SK-N-SH treated with all-trans-retinoic acid at 6 μM for 48 hours (cell line): ENCODE results near the gene SF3B6.

Source experiments
- ATAC-seq: fragments of 200-7000 bp; cut with Tn5 transposase; 3 replicates; pipeline ENCODE4 v1.9.1; 2020; ENCODE audit warnings: mild to moderate bottlenecking, moderate library complexity
- ARNTL ChIP-seq: fragments of 450-650 bp; formaldehyde crosslinking; IDR thresholded peaks from 2 replicates; pipeline ENCODE4 v1.5.0; 2020; ENCODE audit warnings: low read depth, mild to moderate bottlenecking, moderate library complexity, borderline replicate concordance
- BACH2 ChIP-seq: fragments of 250-450 bp; sonication (Bioruptor Pico); IDR thresholded peaks from 2 replicates; pipeline ENCODE4 v1.9.0; 2021; ENCODE audit warnings: mild to moderate bottlenecking, borderline replicate concordance
- CSDC2 ChIP-seq: fragments of 250-450 bp; sonication (Bioruptor Pico); IDR thresholded peaks from 2 replicates; pipeline ENCODE4 v1.5.0; 2020; ENCODE audit warnings: mild to moderate bottlenecking, moderate library complexity
- ESRRG ChIP-seq: fragments of 250-450 bp; sonication (Bioruptor Pico); IDR thresholded peaks from 2 replicates; pipeline ENCODE4 v1.6.1; 2021; ENCODE audit warnings: mild to moderate bottlenecking
- GLIS3 ChIP-seq: fragments of 250-450 bp; sonication (Bioruptor Pico); IDR thresholded peaks from 2 replicates; pipeline ENCODE4 v1.5.0; 2020; ENCODE audit warnings: mild to moderate bottlenecking, moderate library complexity
- ISL1 ChIP-seq: fragments of 250-450 bp; sonication (Bioruptor Pico); IDR thresholded peaks from 2 replicates; pipeline ENCODE4 v2.1.2; 2022; ENCODE audit warnings: mild to moderate bottlenecking, moderate library complexity
- OSR1 ChIP-seq: fragments of 250-450 bp; sonication (Bioruptor Pico); IDR thresholded peaks from 2 replicates; pipeline ENCODE4 v1.8.0; 2022; ENCODE audit warnings: moderate library complexity, mild to moderate bottlenecking, inconsistent platforms
- PPARA ChIP-seq: fragments of 250-450 bp; sonication (Bioruptor Pico); IDR thresholded peaks from 2 replicates; pipeline ENCODE4 v1.5.0; 2020; ENCODE audit warnings: mild to moderate bottlenecking, borderline replicate concordance
- RARB ChIP-seq: fragments of 250-450 bp; sonication (Bioruptor Pico); IDR thresholded peaks from 2 replicates; pipeline ENCODE4 v1.8.0; 2021; ENCODE audit warnings: mild to moderate bottlenecking, moderate library complexity
- SNAI2 ChIP-seq: fragments of 250-450 bp; sonication (Bioruptor Pico); IDR thresholded peaks from 2 replicates; pipeline ENCODE4 v1.5.0; 2020; ENCODE audit warnings: mild to moderate bottlenecking, moderate library complexity
- TCF4 ChIP-seq: fragments of 250-450 bp; sonication (Bioruptor Pico); IDR thresholded peaks from 2 replicates; pipeline ENCODE4 v1.8.0; 2021; ENCODE audit warnings: mild to moderate bottlenecking, moderate library complexity, borderline replicate concordance
- TOX ChIP-seq: fragments of 250-450 bp; sonication (Bioruptor Pico); IDR thresholded peaks from 2 replicates; pipeline ENCODE4 v1.8.0; 2021; ENCODE audit warnings: mild to moderate bottlenecking, moderate library complexity, borderline replicate concordance
- ZC3H10 ChIP-seq: fragments of 250-450 bp; sonication (Bioruptor Pico); IDR thresholded peaks from 2 replicates; pipeline ENCODE4 v1.5.1; 2021; ENCODE audit warnings: mild to moderate bottlenecking, moderate library complexity
- ZFP3 ChIP-seq: fragments of 250-450 bp; sonication (Bioruptor Pico); IDR thresholded peaks from 2 replicates; pipeline ENCODE4 v1.5.0; 2020; ENCODE audit warnings: mild to moderate bottlenecking, moderate library complexity
- ZFP30 ChIP-seq: fragments of 450-650 bp; formaldehyde crosslinking; IDR thresholded peaks from 2 replicates; pipeline ENCODE4 v1.5.0; 2022; ENCODE audit warnings: mild to moderate bottlenecking, moderate library complexity
- ZNF565 ChIP-seq: fragments of 450-650 bp; formaldehyde crosslinking; conservative IDR thresholded peaks from 2 replicates; pipeline ENCODE4 v1.5.0; 2020; ENCODE audit warnings: low read depth, mild to moderate bottlenecking, moderate library complexity
- ZNF70 ChIP-seq: fragments of 450-650 bp; formaldehyde crosslinking; IDR thresholded peaks from 2 replicates; pipeline ENCODE4 v1.5.0; 2020; ENCODE audit warnings: mild to moderate bottlenecking, moderate library complexity
- ZNF8 ChIP-seq: fragments of 450-650 bp; formaldehyde crosslinking; IDR thresholded peaks from 2 replicates; pipeline ENCODE4 v1.5.0; 2020; ENCODE audit warnings: mild to moderate bottlenecking, moderate library complexity
- TF ChIP-seq, protein P1 (sequence below): fragments of 250-450 bp; sonication (Bioruptor Pico); IDR thresholded peaks from 2 replicates; pipeline ENCODE4 v1.8.0; 2021; ENCODE audit warnings: low read depth, mild to moderate bottlenecking, moderate library complexity, borderline replicate concordance
- TF ChIP-seq, protein P2 (sequence below): fragments of 250-450 bp; sonication (Bioruptor Pico); IDR thresholded peaks from 2 replicates; pipeline ENCODE4 v1.5.1; 2020; ENCODE audit warnings: low read depth, mild to moderate bottlenecking, moderate library complexity
- TF ChIP-seq, protein P3 (sequence below): fragments of 250-450 bp; sonication (Bioruptor Pico); IDR thresholded peaks from 2 replicates; pipeline ENCODE4 v1.8.0; 2020; ENCODE audit warnings: mild to moderate bottlenecking, moderate library complexity, borderline replicate concordance
- TF ChIP-seq, protein P4 (sequence below): fragments of 250-450 bp; sonication (Bioruptor Pico); IDR thresholded peaks from 2 replicates; pipeline ENCODE4 v1.5.0; 2020; ENCODE audit warnings: mild to moderate bottlenecking, moderate library complexity
- TF ChIP-seq, protein P5 (sequence below): fragments of 250-450 bp; sonication (Bioruptor Pico); IDR thresholded peaks from 2 replicates; pipeline ENCODE4 v1.5.1; 2021; ENCODE audit warnings: mild to moderate bottlenecking, moderate library complexity

SF3B6 gene

DNA sequence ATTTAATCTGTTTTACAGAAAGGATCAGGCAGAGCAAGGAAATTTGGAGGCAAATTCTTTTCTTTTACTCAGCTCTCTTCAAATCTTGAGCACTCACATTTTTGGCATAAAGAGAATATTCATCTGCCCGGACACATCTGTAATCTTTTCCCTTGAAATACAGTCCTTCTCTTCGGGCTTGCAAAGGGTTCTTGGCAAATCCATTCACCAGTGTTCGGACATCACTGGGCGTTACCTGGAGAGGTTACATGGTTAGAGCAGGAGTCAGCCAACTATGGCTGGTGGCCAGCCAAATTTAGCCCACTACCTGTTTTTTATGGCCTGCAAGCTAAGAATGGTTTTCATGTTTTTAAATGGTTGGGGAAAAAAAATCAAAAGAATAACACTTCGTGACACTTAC is 44.9 kb upstream of the SF3B6 start:
- peak; percentile 37 for ATAC-seq
- TF ChIP-seq SNAI2 (CRISPR knock-in tag) (no peak), ZNF8 (CRISPR knock-in tag) (no peak), TCF4 (CRISPR knock-in tag) (no peak), RARB (CRISPR knock-in tag) (no peak), ZFP30 (CRISPR knock-in tag) (no peak), ZC3H10 (no peak), ZNF565 (CRISPR knock-in tag) (no peak), OSR1 (CRISPR knock-in tag) (no peak)
- TF ChIP-seq, protein P1, sequence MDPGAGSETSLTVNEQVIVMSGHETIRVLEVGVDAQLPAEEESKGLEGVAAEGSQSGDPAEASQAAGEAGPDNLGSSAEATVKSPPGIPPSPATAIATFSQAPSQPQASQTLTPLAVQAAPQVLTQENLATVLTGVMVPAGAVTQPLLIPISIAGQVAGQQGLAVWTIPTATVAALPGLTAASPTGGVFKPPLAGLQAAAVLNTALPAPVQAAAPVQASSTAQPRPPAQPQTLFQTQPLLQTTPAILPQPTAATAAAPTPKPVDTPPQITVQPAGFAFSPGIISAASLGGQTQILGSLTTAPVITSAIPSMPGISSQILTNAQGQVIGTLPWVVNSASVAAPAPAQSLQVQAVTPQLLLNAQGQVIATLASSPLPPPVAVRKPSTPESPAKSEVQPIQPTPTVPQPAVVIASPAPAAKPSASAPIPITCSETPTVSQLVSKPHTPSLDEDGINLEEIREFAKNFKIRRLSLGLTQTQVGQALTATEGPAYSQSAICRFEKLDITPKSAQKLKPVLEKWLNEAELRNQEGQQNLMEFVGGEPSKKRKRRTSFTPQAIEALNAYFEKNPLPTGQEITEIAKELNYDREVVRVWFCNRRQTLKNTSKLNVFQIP (CRISPR knock-in tag): no peak

DNA sequence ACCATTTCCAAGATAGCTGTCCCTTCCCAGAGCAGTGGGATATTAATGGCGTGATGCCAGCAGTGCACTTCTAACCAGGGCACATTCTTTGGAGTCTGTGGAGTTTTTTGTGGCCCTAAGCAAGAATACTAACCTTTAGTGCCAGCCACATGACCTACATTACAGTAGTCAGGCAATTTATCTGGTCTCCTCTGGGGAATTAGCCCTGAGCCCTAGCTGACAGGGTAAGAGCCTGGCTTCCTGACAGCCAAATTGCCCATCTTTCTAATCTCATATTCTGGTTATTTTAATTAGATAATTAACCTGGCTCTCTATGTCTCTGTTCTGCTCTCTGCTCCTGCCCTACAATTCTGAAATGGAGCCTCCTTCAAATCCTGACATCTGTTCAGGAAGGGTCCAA is 41.8 kb upstream of the SF3B6 start:
- TF ChIP-seq CSDC2 (CRISPR knock-in tag): no peak
- peak; percentile 81; the same call in 1 of the 2 replicates for TF ChIP-seq TCF4 (CRISPR knock-in tag)
- no peak for TF ChIP-seq ZNF8 (CRISPR knock-in tag)
- peak; percentile 39; the same call in 1 of the 2 replicates for TF ChIP-seq GLIS3 (CRISPR knock-in tag)
- no peak for TF ChIP-seq ZNF565 (CRISPR knock-in tag)
- TF ChIP-seq, protein P2, sequence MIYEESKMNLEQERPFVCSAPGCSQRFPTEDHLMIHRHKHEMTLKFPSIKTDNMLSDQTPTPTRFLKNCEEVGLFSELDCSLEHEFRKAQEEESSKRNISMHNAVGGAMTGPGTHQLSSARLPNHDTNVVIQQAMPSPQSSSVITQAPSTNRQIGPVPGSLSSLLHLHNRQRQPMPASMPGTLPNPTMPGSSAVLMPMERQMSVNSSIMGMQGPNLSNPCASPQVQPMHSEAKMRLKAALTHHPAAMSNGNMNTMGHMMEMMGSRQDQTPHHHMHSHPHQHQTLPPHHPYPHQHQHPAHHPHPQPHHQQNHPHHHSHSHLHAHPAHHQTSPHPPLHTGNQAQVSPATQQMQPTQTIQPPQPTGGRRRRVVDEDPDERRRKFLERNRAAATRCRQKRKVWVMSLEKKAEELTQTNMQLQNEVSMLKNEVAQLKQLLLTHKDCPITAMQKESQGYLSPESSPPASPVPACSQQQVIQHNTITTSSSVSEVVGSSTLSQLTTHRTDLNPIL (CRISPR knock-in tag): no peak
- TF ChIP-seq, protein P3, sequence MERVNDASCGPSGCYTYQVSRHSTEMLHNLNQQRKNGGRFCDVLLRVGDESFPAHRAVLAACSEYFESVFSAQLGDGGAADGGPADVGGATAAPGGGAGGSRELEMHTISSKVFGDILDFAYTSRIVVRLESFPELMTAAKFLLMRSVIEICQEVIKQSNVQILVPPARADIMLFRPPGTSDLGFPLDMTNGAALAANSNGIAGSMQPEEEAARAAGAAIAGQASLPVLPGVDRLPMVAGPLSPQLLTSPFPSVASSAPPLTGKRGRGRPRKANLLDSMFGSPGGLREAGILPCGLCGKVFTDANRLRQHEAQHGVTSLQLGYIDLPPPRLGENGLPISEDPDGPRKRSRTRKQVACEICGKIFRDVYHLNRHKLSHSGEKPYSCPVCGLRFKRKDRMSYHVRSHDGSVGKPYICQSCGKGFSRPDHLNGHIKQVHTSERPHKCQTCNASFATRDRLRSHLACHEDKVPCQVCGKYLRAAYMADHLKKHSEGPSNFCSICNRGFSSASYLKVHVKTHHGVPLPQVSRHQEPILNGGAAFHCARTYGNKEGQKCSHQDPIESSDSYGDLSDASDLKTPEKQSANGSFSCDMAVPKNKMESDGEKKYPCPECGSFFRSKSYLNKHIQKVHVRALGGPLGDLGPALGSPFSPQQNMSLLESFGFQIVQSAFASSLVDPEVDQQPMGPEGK (CRISPR knock-in tag): no peak
- peak; percentile 55; the same call in 1 of the 2 replicates for TF ChIP-seq ESRRG (CRISPR knock-in tag)
- TF ChIP-seq, protein P4, sequence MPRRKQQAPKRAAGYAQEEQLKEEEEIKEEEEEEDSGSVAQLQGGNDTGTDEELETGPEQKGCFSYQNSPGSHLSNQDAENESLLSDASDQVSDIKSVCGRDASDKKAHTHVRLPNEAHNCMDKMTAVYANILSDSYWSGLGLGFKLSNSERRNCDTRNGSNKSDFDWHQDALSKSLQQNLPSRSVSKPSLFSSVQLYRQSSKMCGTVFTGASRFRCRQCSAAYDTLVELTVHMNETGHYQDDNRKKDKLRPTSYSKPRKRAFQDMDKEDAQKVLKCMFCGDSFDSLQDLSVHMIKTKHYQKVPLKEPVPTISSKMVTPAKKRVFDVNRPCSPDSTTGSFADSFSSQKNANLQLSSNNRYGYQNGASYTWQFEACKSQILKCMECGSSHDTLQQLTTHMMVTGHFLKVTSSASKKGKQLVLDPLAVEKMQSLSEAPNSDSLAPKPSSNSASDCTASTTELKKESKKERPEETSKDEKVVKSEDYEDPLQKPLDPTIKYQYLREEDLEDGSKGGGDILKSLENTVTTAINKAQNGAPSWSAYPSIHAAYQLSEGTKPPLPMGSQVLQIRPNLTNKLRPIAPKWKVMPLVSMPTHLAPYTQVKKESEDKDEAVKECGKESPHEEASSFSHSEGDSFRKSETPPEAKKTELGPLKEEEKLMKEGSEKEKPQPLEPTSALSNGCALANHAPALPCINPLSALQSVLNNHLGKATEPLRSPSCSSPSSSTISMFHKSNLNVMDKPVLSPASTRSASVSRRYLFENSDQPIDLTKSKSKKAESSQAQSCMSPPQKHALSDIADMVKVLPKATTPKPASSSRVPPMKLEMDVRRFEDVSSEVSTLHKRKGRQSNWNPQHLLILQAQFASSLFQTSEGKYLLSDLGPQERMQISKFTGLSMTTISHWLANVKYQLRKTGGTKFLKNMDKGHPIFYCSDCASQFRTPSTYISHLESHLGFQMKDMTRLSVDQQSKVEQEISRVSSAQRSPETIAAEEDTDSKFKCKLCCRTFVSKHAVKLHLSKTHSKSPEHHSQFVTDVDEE (CRISPR knock-in tag): peak; percentile 78; the same call in 1 of the 2 replicates
- no peak for TF ChIP-seq RARB (CRISPR knock-in tag)
- no peak for TF ChIP-seq BACH2 (CRISPR knock-in tag)
- TF ChIP-seq SNAI2 (CRISPR knock-in tag): 0 out of 2 replicates have a peak, but pooled peaks have one; percentile 83
- TF ChIP-seq, protein P5, sequence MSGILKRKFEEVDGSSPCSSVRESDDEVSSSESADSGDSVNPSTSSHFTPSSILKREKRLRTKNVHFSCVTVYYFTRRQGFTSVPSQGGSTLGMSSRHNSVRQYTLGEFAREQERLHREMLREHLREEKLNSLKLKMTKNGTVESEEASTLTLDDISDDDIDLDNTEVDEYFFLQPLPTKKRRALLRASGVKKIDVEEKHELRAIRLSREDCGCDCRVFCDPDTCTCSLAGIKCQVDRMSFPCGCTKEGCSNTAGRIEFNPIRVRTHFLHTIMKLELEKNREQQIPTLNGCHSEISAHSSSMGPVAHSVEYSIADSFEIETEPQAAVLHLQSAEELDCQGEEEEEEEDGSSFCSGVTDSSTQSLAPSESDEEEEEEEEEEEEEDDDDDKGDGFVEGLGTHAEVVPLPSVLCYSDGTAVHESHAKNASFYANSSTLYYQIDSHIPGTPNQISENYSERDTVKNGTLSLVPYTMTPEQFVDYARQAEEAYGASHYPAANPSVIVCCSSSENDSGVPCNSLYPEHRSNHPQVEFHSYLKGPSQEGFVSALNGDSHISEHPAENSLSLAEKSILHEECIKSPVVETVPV (CRISPR knock-in tag): no peak
- TF ChIP-seq ZFP3 (CRISPR knock-in tag): peak; percentile 97
- no peak for TF ChIP-seq PPARA
- TF ChIP-seq ZFP30 (CRISPR knock-in tag): no peak
- peak; percentile 91 for TF ChIP-seq ISL1 (CRISPR knock-in tag)
- no peak for TF ChIP-seq ZC3H10
- no peak for TF ChIP-seq ARNTL
- ATAC-seq: peak; percentile 3; the same call in 1 of the 3 replicates

DNA sequence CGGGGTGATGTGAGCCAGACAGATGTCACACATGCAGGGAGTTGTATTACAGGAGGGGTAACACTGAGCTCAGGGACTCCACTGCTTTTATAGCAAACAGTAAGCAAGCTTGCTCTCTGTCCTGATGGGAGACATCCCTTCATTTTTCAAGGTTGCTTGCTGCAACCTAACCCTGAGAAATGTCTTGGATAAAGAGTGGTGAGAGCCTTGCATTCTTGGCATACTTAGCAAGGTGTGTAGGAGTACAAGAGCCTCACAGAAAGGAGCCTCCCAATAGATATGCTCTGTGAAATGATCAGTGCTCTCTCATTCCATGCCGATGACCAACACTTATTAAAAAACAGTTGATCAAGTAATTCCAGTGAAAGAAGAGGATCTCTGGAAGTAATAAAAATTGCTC is 38.9 kb upstream of the SF3B6 start:
- no peak; the same call in 2 of the 3 replicates for ATAC-seq
- TF ChIP-seq RARB (CRISPR knock-in tag): no peak
- no peak for TF ChIP-seq ZFP30 (CRISPR knock-in tag)
- no peak for TF ChIP-seq ISL1 (CRISPR knock-in tag)
- no peak for TF ChIP-seq GLIS3 (CRISPR knock-in tag)
- no peak for TF ChIP-seq BACH2 (CRISPR knock-in tag)
- TF ChIP-seq ZC3H10: no peak
- TF ChIP-seq ARNTL: no peak
- TF ChIP-seq ESRRG (CRISPR knock-in tag): no peak
- TF ChIP-seq ZNF565 (CRISPR knock-in tag): no peak
- TF ChIP-seq, protein P3 (CRISPR knock-in tag): no peak
- no peak for TF ChIP-seq OSR1 (CRISPR knock-in tag)
- no peak for TF ChIP-seq ZFP3 (CRISPR knock-in tag)
- TF ChIP-seq, protein P5 (CRISPR knock-in tag): no peak
- TF ChIP-seq ZNF70 (CRISPR knock-in tag): no peak
- TF ChIP-seq CSDC2 (CRISPR knock-in tag): no peak
- no peak for TF ChIP-seq TOX
